HG02840 (cell line): Measurements from ENCODE around the gene AVP.

ENCODE experiments used
- ATAC-seq: cut with Tn5 transposase; IDR thresholded peaks from one replicate; pipeline ENCODE4 v1.9.1; 2021; ENCODE audit warnings: mild to moderate bottlenecking, moderate library complexity, moderate number of reproducible peaks; ENCODE audit not compliant: unreplicated experiment, low FRiP score

The AVP gene

GRCh38 chr20:3111507-3111906 is 27.0 kb upstream of the AVP start:
- no peak for ATAC-seq

GRCh38 chr20:3109350-3110302 is 25.1 kb upstream of the AVP start:
- ATAC-seq, result no peak

GRCh38 chr20:3107464-3108025 is 23.0 kb upstream of the AVP start:
- no peak for ATAC-seq

- no peak for ATAC-seq
Measured at GRCh38 chr20:3106658-3107463, 22.3 kb upstream of the AVP start.

- ATAC-seq, result no peak
Measured at GRCh38 chr20:3106185-3106584, 21.7 kb upstream of the AVP start.

- no peak for ATAC-seq
Measured at GRCh38 chr20:3105256-3106137, 21.0 kb upstream of the AVP start.

GRCh38 chr20:3103369-3104032 is 19.0 kb upstream of the AVP start:
- no peak for ATAC-seq

- no peak for ATAC-seq
Measured at GRCh38 chr20:3102575-3103368, 18.2 kb upstream of the AVP start.

GRCh38 chr20:3101737-3102574 is 17.4 kb upstream of the AVP start:
- ATAC-seq, result no peak

- no peak for ATAC-seq
Measured at GRCh38 chr20:3101251-3101650, 16.7 kb upstream of the AVP start.

GRCh38 chr20:3100480-3100879 is 16.0 kb upstream of the AVP start:
- no peak for ATAC-seq

GRCh38 chr20:3094848-3095629 is 10.5 kb upstream of the AVP start:
- no peak for ATAC-seq

- no peak for ATAC-seq
Measured at GRCh38 chr20:3093861-3094361, 9.4 kb upstream of the AVP start.

- ATAC-seq, result no peak
Measured at GRCh38 chr20:3092611-3093379, 8.3 kb upstream of the AVP start.

GRCh38 chr20:3090565-3090964 is 6.0 kb upstream of the AVP start:
- no peak for ATAC-seq

- ATAC-seq, result no peak
Measured at GRCh38 chr20:3088031-3088430, 3.5 kb upstream of the AVP start.
